Stimulated activated CD4-positive, alpha-beta T cell treated with anti-CD3 and anti-CD28 coated beads, Interleukin-1b, Interleukin-23, amount 100 ng/mL, for 48 hours (primary cell): Measurements from ENCODE around the gene ITGB7.
"Not testable (repeated sequence)": the region's sequence is repeated elsewhere in the genome, so short reads cannot be mapped to it uniquely, and the experiment has no call there.

ENCODE experiments used
- DNase-seq: peaks from one replicate; pipeline ENCODE4 v3.0.0-alpha.2; 2020

Gene ITGB7

GRCh38 chr12:53215497-53215896 lies 8.4 kb upstream of the ITGB7 start:
- DNase-seq: no peak

GRCh38 chr12:53214687-53215455 lies 7.8 kb upstream of the ITGB7 start:
- DNase-seq: no peak

GRCh38 chr12:53214221-53214620 lies 7.2 kb upstream of the ITGB7 start:
- no peak for DNase-seq

- DNase-seq: peak; percentile 83
These were observed 6.3 kb upstream of the ITGB7 start for GRCh38 chr12:53213348-53213747.

- no peak for DNase-seq
These were observed 5.9 kb upstream of the ITGB7 start for GRCh38 chr12:53212931-53213330.

GRCh38 chr12:53211476-53212381 lies 4.7 kb upstream of the ITGB7 start:
- no peak for DNase-seq

GRCh38 chr12:53210843-53211242 lies 3.8 kb upstream of the ITGB7 start:
- no peak for DNase-seq

GRCh38 chr12:53208877-53209463 lies 1.9 kb upstream of the ITGB7 start:
- no peak for DNase-seq

GRCh38 chr12:53208435-53208834 lies 1.4 kb upstream of the ITGB7 start:
- no peak for DNase-seq

- DNase-seq: peak; percentile 82
These were observed 1.2 kb downstream of the ITGB7 start for GRCh38 chr12:53205747-53206419.

GRCh38 chr12:53204351-53204750 lies 2.7 kb downstream of the ITGB7 start:
- DNase-seq: no peak

- not testable (repeated sequence) for DNase-seq
These were observed 4.7 kb downstream of the ITGB7 start for GRCh38 chr12:53202316-53202715.

- no peak for DNase-seq
These were observed 5.4 kb downstream of the ITGB7 start for GRCh38 chr12:53201639-53202038.

- no peak for DNase-seq
These were observed 5.9 kb downstream of the ITGB7 start for GRCh38 chr12:53201177-53201541.

- peak; percentile 52 for DNase-seq
These were observed 6.4 kb downstream of the ITGB7 start for GRCh38 chr12:53200458-53201176.

GRCh38 chr12:53200107-53200457 lies 7.0 kb downstream of the ITGB7 start:
- DNase-seq: no peak

- no peak for DNase-seq
These were observed 7.4 kb downstream of the ITGB7 start for GRCh38 chr12:53199700-53200099.

- DNase-seq: no peak
These were observed 8.5 kb downstream of the ITGB7 start for GRCh38 chr12:53198486-53199110.

- DNase-seq: no peak
These were observed 9.9 kb downstream of the ITGB7 start for GRCh38 chr12:53197011-53197640.

GRCh38 chr12:53196486-53196885 lies 10.6 kb downstream of the ITGB7 start:
- DNase-seq: no peak
